Esophagus muscularis mucosa (tissue), 4 donors: ENCODE data around the gene WWC1. TPM values are rescaled to one million over a fixed set of nuclear protein-coding genes. Genes with fewer than 3 reads are reported as not detected.

ENCODE experiments used
- DNase-seq: peaks from one replicate; pipeline ENCODE4 v3.0.0-alpha.2; 2017; ENCODE audit errors: extremely low spot score
- H3K27ac ChIP-seq, 4 donors: fragments of 200-600 bp; sonication (generic); replicated peaks in 1 of 4; 1 replicate in 3 of 4; 2 replicates in 1 of 4; pipeline ENCODE4 v1.5.1; 2016 to 2019; ENCODE audit warnings: mild to moderate bottlenecking in 1 of 4
- H3K27me3 ChIP-seq, 4 donors: fragments of 200-600 bp; sonication (generic); one replicate each; pipeline versions ENCODE4 v1.5.1 to v1.6.0; 2016 to 2019
- H3K36me3 ChIP-seq, 4 donors: fragments of 200-600 bp; sonication (generic); one replicate each; pipeline ENCODE4 v1.5.1; 2016 to 2019
- H3K4me1 ChIP-seq, 4 donors: fragments of 200-600 bp; sonication (generic); one replicate each; pipeline ENCODE4 v1.5.1; 2016 to 2019
- H3K4me3 ChIP-seq, 4 donors: fragments of 200-600 bp; sonication (generic); 1 replicate in 2 of 4; 2 replicates in 2 of 4; pipeline ENCODE4 v1.5.1; 2016 to 2019; ENCODE audit warnings: mild to moderate bottlenecking in 4 of 4, moderate library complexity in 1 of 4
- H3K9me3 ChIP-seq, 4 donors: fragments of 200-600 bp; sonication (generic); 1 replicate in 3 of 4; 2 replicates in 1 of 4; pipeline ENCODE4 v1.5.1; 2016 to 2019
- EP300 ChIP-seq: sonication (generic); formaldehyde crosslinking; IDR thresholded peaks from one replicate; pipeline ENCODE4 v1.6.1; 2017; ENCODE audit warnings: antibody characterized with exemption
- POLR2A ChIP-seq: fragments of 450-650 bp; IDR thresholded peaks from one replicate; pipeline ENCODE4 v1.6.1; 2017; ENCODE audit warnings: antibody characterized with exemption, moderate library complexity, mild to moderate bottlenecking, low read depth
- POLR2AphosphoS5 ChIP-seq, 2 donors: sonication (generic); formaldehyde crosslinking; IDR thresholded peaks; one replicate each; pipeline ENCODE4 v1.6.1; 2017; ENCODE audit warnings: antibody characterized with exemption in 2 of 2
- WGBS: methylation state at CpG from one replicate; pipeline ENCODE4 v1.1.5; 2018; 5-methylcytosine and 5-hydroxymethylcytosine counted together
- intact Hi-C: fragments of 100-400 bp; cut with DNase I; formaldehyde crosslinking; loops from one replicate; pipeline ENCODE4 v1.15.1; 2023
- total RNA-seq, 4 donors: library from RNA; depleted of rRNA; stranded (reverse); fragments of >200 nt; gene quantifications; one replicate each; pipeline versions ENCODE4 v1.1.0 to v1.2.1, GENCODE V29; 2016
- TF ChIP-seq, protein P1 (sequence below), 3 experiments: fragments of 200-600 bp in 2 of 3; fragments of 450-650 bp in 1 of 3; sonication (generic) in 2 of 3; IDR thresholded peaks; one replicate each; pipeline ENCODE4 v1.5.1; 2017 to 2019; ENCODE audit warnings: antibody characterized with exemption in 3 of 3, mild to moderate bottlenecking in 2 of 3, moderate library complexity in 1 of 3

The WWC1 gene
- total RNA-seq, 4 donors from 2014 or later, result 2.1 to 6.2 (median 3.2) TPM

GRCh38 chr5:168360521-168361285, 69.3 kb downstream of the WWC1 start:
- Histone ChIP-seq H3K27ac (no peak overlapping the region), H3K4me3 (no peak overlapping the region), H3K36me3 (no peaks in the 10 kb centered on the region), H3K4me1 (no peaks in the 10 kb centered on the region), H3K9me3 (no peaks in the 10 kb centered on the region), H3K27me3 (no peaks in the 10 kb centered on the region)
- WGBS, result 81% methylated on average over 3 of the region's 3 CpGs
- intact Hi-C loops, result no loop called here
- DNase-seq, result no peak
- TF ChIP-seq POLR2AphosphoS5 (IDR thresholded peaks at IDR 0.05) (no peak), POLR2A (no peak), EP300 (no peak)
- TF ChIP-seq, protein P1, sequence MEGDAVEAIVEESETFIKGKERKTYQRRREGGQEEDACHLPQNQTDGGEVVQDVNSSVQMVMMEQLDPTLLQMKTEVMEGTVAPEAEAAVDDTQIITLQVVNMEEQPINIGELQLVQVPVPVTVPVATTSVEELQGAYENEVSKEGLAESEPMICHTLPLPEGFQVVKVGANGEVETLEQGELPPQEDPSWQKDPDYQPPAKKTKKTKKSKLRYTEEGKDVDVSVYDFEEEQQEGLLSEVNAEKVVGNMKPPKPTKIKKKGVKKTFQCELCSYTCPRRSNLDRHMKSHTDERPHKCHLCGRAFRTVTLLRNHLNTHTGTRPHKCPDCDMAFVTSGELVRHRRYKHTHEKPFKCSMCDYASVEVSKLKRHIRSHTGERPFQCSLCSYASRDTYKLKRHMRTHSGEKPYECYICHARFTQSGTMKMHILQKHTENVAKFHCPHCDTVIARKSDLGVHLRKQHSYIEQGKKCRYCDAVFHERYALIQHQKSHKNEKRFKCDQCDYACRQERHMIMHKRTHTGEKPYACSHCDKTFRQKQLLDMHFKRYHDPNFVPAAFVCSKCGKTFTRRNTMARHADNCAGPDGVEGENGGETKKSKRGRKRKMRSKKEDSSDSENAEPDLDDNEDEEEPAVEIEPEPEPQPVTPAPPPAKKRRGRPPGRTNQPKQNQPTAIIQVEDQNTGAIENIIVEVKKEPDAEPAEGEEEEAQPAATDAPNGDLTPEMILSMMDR (IDR thresholded peaks at IDR 0.05), result no peak

GRCh38 chr5:168362097-168362885, 70.8 kb downstream of the WWC1 start:
- intact Hi-C loops, result no loop called here
- Histone ChIP-seq H3K4me3 (no peak overlapping the region), H3K9me3 (no peaks in the 10 kb centered on the region), H3K36me3 (no peaks in the 10 kb centered on the region), H3K4me1 (no peaks in the 10 kb centered on the region), H3K27ac (no peak overlapping the region), H3K27me3 (no peaks in the 10 kb centered on the region)
- TF ChIP-seq POLR2A (no peak), POLR2AphosphoS5 (IDR thresholded peaks at IDR 0.05) (no peak), EP300 (no peak)
- TF ChIP-seq, protein P1 (IDR thresholded peaks at IDR 0.05), result no peak
- WGBS, result 73% methylated on average over 3 of the region's 3 CpGs
- no peak for DNase-seq

DNA sequence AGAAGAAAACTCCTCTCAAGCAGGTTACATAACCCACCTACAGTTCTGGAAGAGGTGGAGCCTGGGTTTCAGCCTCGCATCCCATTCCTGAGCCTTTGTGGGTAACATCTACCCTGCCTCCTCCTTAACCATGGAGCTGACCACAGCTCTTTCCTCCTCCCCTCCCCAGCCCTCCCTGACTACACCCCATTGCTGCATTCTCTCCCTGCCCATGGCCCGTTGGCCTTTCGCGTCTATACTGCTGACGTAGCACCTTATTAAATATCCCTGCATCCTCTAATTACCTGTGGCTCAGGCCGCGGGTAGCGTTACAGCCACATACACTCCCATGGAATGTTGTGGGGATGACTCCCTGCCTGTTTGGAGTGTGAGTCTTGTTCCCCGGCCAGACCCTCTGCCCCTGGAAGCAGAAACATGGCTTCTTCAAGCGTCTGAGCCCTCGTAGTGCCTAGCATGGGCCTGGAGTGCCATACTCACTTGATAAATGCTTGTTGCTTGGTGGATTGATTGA, 72.8 kb downstream of the WWC1 start:
- H3K4me1 ChIP-seq, result no peaks in the 10 kb centered on the region
- DNase-seq, result no peak
- TF ChIP-seq POLR2AphosphoS5 (IDR thresholded peaks at IDR 0.05) (no peak), POLR2A (no peak), EP300 (no peak)
- TF ChIP-seq, protein P1 (IDR thresholded peaks at IDR 0.05), result no peak
- H3K27me3 ChIP-seq, result no peaks in the 10 kb centered on the region
- intact Hi-C loops, result no loop called here
- H3K9me3 ChIP-seq, result no peaks in the 10 kb centered on the region
- no peak overlapping the region for H3K27ac ChIP-seq
- no peaks in the 10 kb centered on the region for H3K36me3 ChIP-seq
- no peak overlapping the region for H3K4me3 ChIP-seq
- 87% methylated on average over 11 of the region's 11 CpGs for WGBS

GRCh38 chr5:168364750-168365550, 73.5 kb downstream of the WWC1 start:
- Histone ChIP-seq H3K4me1 (no peaks in the 10 kb centered on the region), H3K27me3 (no peaks in the 10 kb centered on the region), H3K36me3 (no peaks in the 10 kb centered on the region), H3K4me3 (no peak overlapping the region), H3K27ac (no peak overlapping the region), H3K9me3 (no peaks in the 10 kb centered on the region)
- 61% methylated on average over 12 of the region's 12 CpGs for WGBS
- no peak for DNase-seq
- TF ChIP-seq POLR2AphosphoS5 (IDR thresholded peaks at IDR 0.05), result no peak
- intact Hi-C loops, result no loop called here
